ENCODE data around the gene SPDYE3. TPM values are rescaled to one million over a fixed set of nuclear protein-coding genes. Genes with fewer than 3 reads are reported as not detected.
"Not testable (repeated sequence)": the region's sequence is repeated elsewhere in the genome, so short reads cannot be mapped to it uniquely, and the experiment has no call there.

The SPDYE3 gene
- total RNA-seq, 1 experiment from 2014 or later: not detected

- H2BK120ac ChIP-seq (ENCODE audit: low read depth, low read length, poor library complexity, severe bottlenecking); H3K23me2 ChIP-seq (ENCODE audit: insufficient read length, low read depth, low read length, poor library complexity, severe bottlenecking); H3K79me1 ChIP-seq (ENCODE audit: insufficient read depth, low read depth, low read length, poor library complexity, severe bottlenecking); H3K14ac ChIP-seq (ENCODE audit: insufficient read depth, low read length); H3K27me3 Mint-ChIP-seq (ENCODE audit: low read depth); H3K27me3 ChIP-seq (ENCODE audit: insufficient read depth, low read length); H4K91ac ChIP-seq (ENCODE audit: insufficient read length, low read depth, low read length); H3K4me2 ChIP-seq (ENCODE audit: insufficient read depth, insufficient read length, low read length); H3K9me3 Mint-ChIP-seq; H3K4ac ChIP-seq (ENCODE audit: low read depth, low read length); H3K27ac ChIP-seq (ENCODE audit: insufficient read length, low read depth, low read length); H3K4me1 Mint-ChIP-seq; H2BK15ac ChIP-seq (ENCODE audit: low read depth, low read length); H3K9me3 ChIP-seq (ENCODE audit: control insufficient read depth, low read depth, low read length); H3T11ph ChIP-seq (ENCODE audit: low read length); H2BK12ac ChIP-seq (ENCODE audit: insufficient read length, low read depth, low read length); H4K5ac ChIP-seq (ENCODE audit: insufficient read length, low read depth, low read length); H3K56ac ChIP-seq (ENCODE audit: insufficient read length, low read depth, low read length); H2BK20ac ChIP-seq (ENCODE audit: low read depth, low read length, poor library complexity, severe bottlenecking); H2AK5ac ChIP-seq (ENCODE audit: insufficient read length, low read length); H2BK5ac ChIP-seq (ENCODE audit: insufficient read length, low read length); H3K23ac ChIP-seq (ENCODE audit: insufficient read length, low read depth, low read length); H3K79me2 ChIP-seq (ENCODE audit: insufficient read depth, low read length); H4K8ac ChIP-seq (replicated peaks; ENCODE audit: insufficient read length, low read depth, low read length); H3K4me3 Mint-ChIP-seq; H3K9ac ChIP-seq (ENCODE audit: extremely low read depth, insufficient read length, low read length); H3K18ac ChIP-seq (ENCODE audit: insufficient read length, low read depth, low read length); H2AFZ ChIP-seq (ENCODE audit: low read length); H4K20me1 ChIP-seq (ENCODE audit: control insufficient read depth, insufficient read depth, insufficient read length); H3K4me1 ChIP-seq (ENCODE audit: insufficient read depth, low read length): not testable (repeated sequence)
- peak; percentile 74 for TF ChIP-seq CTCF (conservative IDR thresholded peaks at IDR 0.05)
- DNase-seq: peak; percentile 56
- Mint-ChIP-seq H3K36me3 (ENCODE audit: insufficient read depth in 1 of 3, low read depth in 3 of 3) (peaks cover 42 to 79% (median 68%) of the 10 kb centered on the region in 3 experiments), H3K27ac (0 out of 7 replicates have a peak overlapping the region, but pooled peaks of 1 of the 3 experiments have one; percentile 4)
- no CpG with 5 or more reads among the region's 13 CpGs for WGBS (ENCODE audit: extremely low coverage, insufficient read length, low lambda C conversion rate)
These were observed 37.2 kb downstream of the SPDYE3 start for GRCh38 chr7:100344560-100345287.

Measured in H9 (cell line).